Astrocyte of the cerebellum (primary cell): ENCODE results near the gene SHROOM1.

ENCODE experiments used
- DNase-seq: peaks from one replicate; pipeline ENCODE4 v3.0.0-alpha.2; 2011; ENCODE audit warnings: low read depth
- H3K4me3 ChIP-seq: 2 replicates; pipeline ENCODE4 v1.5.1; 2011; ENCODE audit warnings: mild to moderate bottlenecking, low read depth, low read length, moderate library complexity
- in situ Hi-C: cut with HindIII; loops from 2 replicates; pipeline ENCODE4 v1.10.0; 2017; ENCODE audit warnings: low sequenced_read_pairs
- TF ChIP-seq, protein P1 (sequence below): IDR thresholded peaks from 2 replicates; pipeline ENCODE4 v1.5.1; 2012; ENCODE audit warnings: low read length, low read depth, moderate library complexity, mild to moderate bottlenecking; ENCODE audit errors: missing control alignments

SHROOM1 gene

DNA sequence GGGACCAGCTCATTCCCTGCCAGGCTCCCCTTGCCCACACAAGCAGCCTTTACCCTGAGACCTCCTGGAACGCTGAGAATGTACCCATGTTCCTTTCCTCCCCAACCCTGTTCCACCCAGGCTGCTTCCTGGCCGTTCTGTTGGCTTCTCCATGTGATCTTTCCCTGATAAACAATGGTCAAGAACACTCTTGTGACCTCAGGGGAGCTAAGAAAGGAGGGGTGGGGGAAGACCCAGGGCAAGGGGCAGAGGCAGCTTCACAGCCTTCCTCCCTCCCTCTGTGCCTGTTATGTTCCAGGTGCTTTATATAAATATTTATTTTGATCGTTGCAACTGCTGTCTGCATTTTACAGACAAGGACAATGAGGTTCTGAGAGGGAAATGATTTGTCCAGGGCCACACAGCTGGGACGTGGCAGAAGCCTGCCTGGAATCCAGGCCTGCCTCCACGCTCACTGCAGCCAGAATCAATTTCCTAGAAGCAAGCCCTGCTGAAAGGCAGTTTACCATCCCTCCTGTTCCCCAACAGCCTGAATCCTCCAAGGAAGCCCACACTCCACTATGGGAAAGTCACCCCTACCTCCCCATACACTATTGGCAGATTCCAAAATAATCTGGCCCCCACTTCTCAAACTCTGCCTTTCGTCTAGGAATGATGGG is 3.9 kb downstream of the SHROOM1 start:
- TF ChIP-seq, protein P1, sequence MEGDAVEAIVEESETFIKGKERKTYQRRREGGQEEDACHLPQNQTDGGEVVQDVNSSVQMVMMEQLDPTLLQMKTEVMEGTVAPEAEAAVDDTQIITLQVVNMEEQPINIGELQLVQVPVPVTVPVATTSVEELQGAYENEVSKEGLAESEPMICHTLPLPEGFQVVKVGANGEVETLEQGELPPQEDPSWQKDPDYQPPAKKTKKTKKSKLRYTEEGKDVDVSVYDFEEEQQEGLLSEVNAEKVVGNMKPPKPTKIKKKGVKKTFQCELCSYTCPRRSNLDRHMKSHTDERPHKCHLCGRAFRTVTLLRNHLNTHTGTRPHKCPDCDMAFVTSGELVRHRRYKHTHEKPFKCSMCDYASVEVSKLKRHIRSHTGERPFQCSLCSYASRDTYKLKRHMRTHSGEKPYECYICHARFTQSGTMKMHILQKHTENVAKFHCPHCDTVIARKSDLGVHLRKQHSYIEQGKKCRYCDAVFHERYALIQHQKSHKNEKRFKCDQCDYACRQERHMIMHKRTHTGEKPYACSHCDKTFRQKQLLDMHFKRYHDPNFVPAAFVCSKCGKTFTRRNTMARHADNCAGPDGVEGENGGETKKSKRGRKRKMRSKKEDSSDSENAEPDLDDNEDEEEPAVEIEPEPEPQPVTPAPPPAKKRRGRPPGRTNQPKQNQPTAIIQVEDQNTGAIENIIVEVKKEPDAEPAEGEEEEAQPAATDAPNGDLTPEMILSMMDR, result no peak
- DNase-seq, result no peak
- no peak overlapping the region for H3K4me3 ChIP-seq
- in situ Hi-C loops, result no loop called here

DNA sequence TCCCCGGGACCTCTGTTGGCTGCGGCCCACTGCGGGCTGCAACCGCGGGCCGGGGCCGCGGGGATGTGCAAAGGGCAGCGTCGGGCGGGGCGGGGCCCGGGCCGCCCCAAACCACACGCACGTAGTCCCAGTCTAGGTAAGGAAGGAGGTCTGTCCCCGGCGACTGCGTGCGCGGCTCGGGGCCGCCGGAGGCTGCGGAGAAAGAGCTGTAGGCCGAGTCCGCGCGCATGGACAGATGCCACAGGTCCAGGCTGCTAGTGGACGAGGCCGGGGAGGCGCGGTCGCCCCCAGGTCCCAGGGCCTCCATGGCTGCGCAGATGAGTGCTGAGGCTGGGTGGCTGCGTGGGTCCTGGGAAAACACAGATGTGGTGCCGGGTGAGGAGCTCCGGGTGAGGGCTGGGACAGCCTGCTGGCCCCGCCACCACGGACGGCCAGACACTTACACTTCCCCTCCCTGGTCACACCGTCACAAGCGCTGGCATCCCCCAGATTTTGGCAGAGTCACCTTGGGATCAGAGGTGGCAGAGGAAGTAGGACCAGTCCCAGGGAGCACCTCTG is 4.5 kb downstream of the SHROOM1 start:
- TF ChIP-seq, protein P1, result no peak
- no peak overlapping the region for H3K4me3 ChIP-seq
- DNase-seq, result no peak
- in situ Hi-C loops, result no loop called here

DNA sequence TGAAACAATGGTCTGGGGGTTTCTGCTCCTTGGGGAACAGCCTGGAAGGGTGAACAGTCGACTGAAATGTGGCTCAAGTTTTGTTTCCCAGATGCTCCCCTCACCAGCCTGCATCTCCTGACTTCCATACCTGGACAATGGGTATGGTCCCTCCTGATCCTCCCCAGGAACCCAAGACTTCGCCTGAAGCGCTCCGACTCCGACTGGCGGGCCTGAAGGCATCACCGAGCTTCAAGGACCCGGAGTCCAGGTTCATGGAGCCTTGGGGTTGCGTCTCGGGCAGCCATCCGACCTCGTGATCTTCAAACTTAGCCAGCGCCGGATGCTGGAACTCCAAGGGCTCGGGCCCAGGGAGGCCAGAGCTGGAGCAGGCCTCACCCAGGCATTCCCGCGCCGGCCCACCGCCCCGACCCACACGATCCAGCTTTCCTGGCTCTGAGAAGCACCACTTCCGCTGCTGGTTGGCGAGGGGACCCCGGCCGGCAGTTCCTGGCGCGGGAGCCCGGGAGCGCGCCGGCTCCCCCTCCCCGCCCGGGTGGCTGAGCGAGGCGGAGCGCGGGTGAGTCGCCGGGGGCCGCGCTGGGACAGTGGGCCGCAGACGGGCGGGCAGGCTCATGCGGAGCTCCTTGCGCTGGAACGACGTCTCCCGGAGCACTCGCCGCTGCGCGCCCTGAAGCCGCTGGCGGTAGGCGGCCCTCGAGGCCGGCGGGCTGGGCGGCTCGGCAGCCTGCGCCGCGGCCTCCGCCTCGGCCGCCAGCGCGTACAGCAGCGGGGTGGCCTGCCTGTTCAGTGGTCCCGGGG is 5.2 kb downstream of the SHROOM1 start:
- H3K4me3 ChIP-seq, result no peak overlapping the region
- no peak for DNase-seq
- TF ChIP-seq, protein P1, result no peak
- in situ Hi-C loops, result no loop called here

DNA sequence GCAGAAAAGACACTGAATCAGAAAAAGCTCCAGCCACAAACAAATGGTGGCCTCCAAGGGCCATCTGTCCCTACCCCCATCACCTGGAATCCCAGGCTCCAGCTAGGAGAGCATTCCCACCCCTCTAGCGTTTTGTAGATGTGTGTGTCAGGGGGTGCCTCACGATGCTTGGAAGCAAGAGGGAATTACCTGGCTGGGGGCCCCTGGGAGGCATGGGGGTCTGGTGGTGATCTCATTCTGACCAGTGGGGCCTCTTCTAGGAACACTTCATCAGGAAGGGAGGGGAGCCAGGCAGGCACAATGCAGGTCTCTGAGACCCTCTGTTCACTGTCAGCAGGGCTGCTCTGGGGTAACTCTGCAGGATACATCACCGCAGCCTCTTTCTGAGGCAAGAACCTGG is 6.0 kb downstream of the SHROOM1 start:
- TF ChIP-seq, protein P1, result no peak
- in situ Hi-C loops, result loop anchor here (5.0 kb wide), 1 partner anchor 52 kb away; no protein-coding TSS in a partner anchor
- no peak overlapping the region for H3K4me3 ChIP-seq

DNA sequence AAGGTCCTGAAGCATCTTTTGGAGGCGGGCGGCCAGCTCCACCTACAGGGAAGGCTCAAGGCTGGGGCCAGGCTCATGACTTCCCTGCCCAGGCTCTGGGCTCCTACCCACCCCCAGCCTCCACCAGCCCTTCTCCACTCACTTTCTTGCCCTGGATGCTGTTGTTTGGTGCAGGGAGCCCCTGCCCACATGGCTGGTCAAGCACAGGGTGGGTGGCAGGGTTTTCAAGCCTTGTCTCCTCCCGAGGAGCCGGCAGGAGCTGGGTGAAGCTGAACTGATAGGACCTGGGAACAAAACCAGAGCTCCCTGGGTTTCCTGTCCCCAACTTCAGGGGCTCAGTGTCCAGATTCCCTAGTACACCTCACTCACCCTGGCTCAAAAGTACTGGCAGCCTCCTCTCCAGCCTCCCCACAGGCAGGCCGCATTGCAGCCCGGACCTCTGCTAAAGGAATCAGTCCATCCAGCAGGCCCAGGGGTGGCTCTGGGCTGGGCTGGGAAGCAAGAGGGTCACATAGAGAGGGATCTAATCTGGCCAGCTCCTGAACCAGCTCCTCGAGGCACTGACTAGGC is 6.9 kb downstream of the SHROOM1 start:
- DNase-seq, result no peak
- TF ChIP-seq, protein P1, result no peak
- in situ Hi-C loops, result loop anchor here (5.0 kb wide), 1 partner anchor 51 kb away; no protein-coding TSS in a partner anchor
- H3K4me3 ChIP-seq, result no peak overlapping the region

More for the DNA sequence above, 6.0 kb downstream of the SHROOM1 start:
- no peak for DNase-seq
